Measurements from ENCODE around the gene FOXC2. TPM values are rescaled to one million over a fixed set of nuclear protein-coding genes. Genes with fewer than 3 reads are reported as not detected.

FOXC2 gene
- total RNA-seq, 1 donor from 2014 or later = not detected

- no peak for DNase-seq
- Mint-ChIP-seq H3K27me3 (ENCODE audit: unreplicated experiment) (peaks cover 31% of the 10 kb centered on the region), H3K9me3 (ENCODE audit: unreplicated experiment) (peaks cover 3% of the 10 kb centered on the region), H3K27ac (ENCODE audit: unreplicated experiment) (no peak overlapping the region), H3K36me3 (ENCODE audit: unreplicated experiment) (no peaks in the 10 kb centered on the region), H3K4me1 (ENCODE audit: low read depth, unreplicated experiment) (peaks cover 3% of the 10 kb centered on the region), H3K4me3 (ENCODE audit: unreplicated experiment) (no peak overlapping the region)
- TF ChIP-seq CTCF (IDR thresholded peaks at IDR 0.05; ENCODE audit: partially characterized antibody, unreplicated experiment) = no peak
Measured at GRCh38 chr16:86570558-86571529, 4.2 kb downstream of the FOXC2 start.

GRCh38 chr16:86571530-86571915 lies 4.9 kb downstream of the FOXC2 start:
- no peak overlapping the region for H3K4me3 Mint-ChIP-seq (ENCODE audit: unreplicated experiment)
- H3K9me3 Mint-ChIP-seq (ENCODE audit: unreplicated experiment) = peaks cover 4% of the 10 kb centered on the region
- TF ChIP-seq CTCF (IDR thresholded peaks at IDR 0.05; ENCODE audit: partially characterized antibody, unreplicated experiment) = no peak
- no peaks in the 10 kb centered on the region for H3K36me3 Mint-ChIP-seq (ENCODE audit: unreplicated experiment)
- peaks cover 3% of the 10 kb centered on the region for H3K4me1 Mint-ChIP-seq (ENCODE audit: low read depth, unreplicated experiment)
- H3K27me3 Mint-ChIP-seq (ENCODE audit: unreplicated experiment) = peaks cover 34% of the 10 kb centered on the region
- DNase-seq = no peak
- H3K27ac Mint-ChIP-seq (ENCODE audit: unreplicated experiment) = no peak overlapping the region

GRCh38 chr16:86572041-86572521 lies 5.5 kb downstream of the FOXC2 start:
- H3K4me3 Mint-ChIP-seq (ENCODE audit: unreplicated experiment) = no peak overlapping the region
- H3K36me3 Mint-ChIP-seq (ENCODE audit: unreplicated experiment) = no peaks in the 10 kb centered on the region
- peaks cover 37% of the 10 kb centered on the region for H3K27me3 Mint-ChIP-seq (ENCODE audit: unreplicated experiment)
- peaks cover 4% of the 10 kb centered on the region for H3K9me3 Mint-ChIP-seq (ENCODE audit: unreplicated experiment)
- H3K4me1 Mint-ChIP-seq (ENCODE audit: low read depth, unreplicated experiment) = peaks cover 4% of the 10 kb centered on the region
- no peak for TF ChIP-seq CTCF (IDR thresholded peaks at IDR 0.05; ENCODE audit: partially characterized antibody, unreplicated experiment)
- DNase-seq = no peak
- no peak overlapping the region for H3K27ac Mint-ChIP-seq (ENCODE audit: unreplicated experiment)

- no peak overlapping the region for H3K4me3 Mint-ChIP-seq (ENCODE audit: unreplicated experiment)
- no peak overlapping the region for H3K27ac Mint-ChIP-seq (ENCODE audit: unreplicated experiment)
- peaks cover 6% of the 10 kb centered on the region for H3K4me1 Mint-ChIP-seq (ENCODE audit: low read depth, unreplicated experiment)
- peaks cover 36% of the 10 kb centered on the region for H3K27me3 Mint-ChIP-seq (ENCODE audit: unreplicated experiment)
- H3K9me3 Mint-ChIP-seq (ENCODE audit: unreplicated experiment) = peaks cover 4% of the 10 kb centered on the region
- no peaks in the 10 kb centered on the region for H3K36me3 Mint-ChIP-seq (ENCODE audit: unreplicated experiment)
- TF ChIP-seq CTCF (IDR thresholded peaks at IDR 0.05; ENCODE audit: partially characterized antibody, unreplicated experiment) = no peak
- no peak for DNase-seq
Measured at GRCh38 chr16:86572606-86573005, 6.0 kb downstream of the FOXC2 start.

GRCh38 chr16:86573215-86573614 lies 6.6 kb downstream of the FOXC2 start:
- Mint-ChIP-seq H3K27me3 (ENCODE audit: unreplicated experiment) (peaks cover 40% of the 10 kb centered on the region), H3K4me1 (ENCODE audit: low read depth, unreplicated experiment) (peaks cover 10% of the 10 kb centered on the region), H3K36me3 (ENCODE audit: unreplicated experiment) (no peaks in the 10 kb centered on the region), H3K4me3 (ENCODE audit: unreplicated experiment) (no peak overlapping the region), H3K27ac (ENCODE audit: unreplicated experiment) (no peak overlapping the region), H3K9me3 (ENCODE audit: unreplicated experiment) (peaks cover 7% of the 10 kb centered on the region)
- no peak for TF ChIP-seq CTCF (IDR thresholded peaks at IDR 0.05; ENCODE audit: partially characterized antibody, unreplicated experiment)
- DNase-seq = no peak
